Mammary epithelial cell (primary cell): ENCODE data around the gene TJAP1.
A peak's percentile ranks its signal among the peaks of the same experiment; 100 is the strongest.

ENCODE experiments used
- EZH2 ChIP-seq: IDR thresholded peaks from 2 replicates; pipeline ENCODE4 v1.6.1; 2012; ENCODE audit warnings: low read length, inconsistent platforms, borderline replicate concordance
- TF ChIP-seq, protein P1 (sequence below), 2 donors: IDR thresholded peaks in 1 of 2; conservative IDR thresholded peaks in 1 of 2; 2 replicates each; pipeline ENCODE4 v1.5.1; 2011 to 2012; ENCODE audit warnings: inconsistent platforms in 2 of 2, low read length in 2 of 2, mild to moderate bottlenecking in 2 of 2, control low read depth in 1 of 2, low read depth in 1 of 2; ENCODE audit not compliant: insufficient read depth in 1 of 2; ENCODE audit errors: extremely low read depth in 1 of 2

DNA sequence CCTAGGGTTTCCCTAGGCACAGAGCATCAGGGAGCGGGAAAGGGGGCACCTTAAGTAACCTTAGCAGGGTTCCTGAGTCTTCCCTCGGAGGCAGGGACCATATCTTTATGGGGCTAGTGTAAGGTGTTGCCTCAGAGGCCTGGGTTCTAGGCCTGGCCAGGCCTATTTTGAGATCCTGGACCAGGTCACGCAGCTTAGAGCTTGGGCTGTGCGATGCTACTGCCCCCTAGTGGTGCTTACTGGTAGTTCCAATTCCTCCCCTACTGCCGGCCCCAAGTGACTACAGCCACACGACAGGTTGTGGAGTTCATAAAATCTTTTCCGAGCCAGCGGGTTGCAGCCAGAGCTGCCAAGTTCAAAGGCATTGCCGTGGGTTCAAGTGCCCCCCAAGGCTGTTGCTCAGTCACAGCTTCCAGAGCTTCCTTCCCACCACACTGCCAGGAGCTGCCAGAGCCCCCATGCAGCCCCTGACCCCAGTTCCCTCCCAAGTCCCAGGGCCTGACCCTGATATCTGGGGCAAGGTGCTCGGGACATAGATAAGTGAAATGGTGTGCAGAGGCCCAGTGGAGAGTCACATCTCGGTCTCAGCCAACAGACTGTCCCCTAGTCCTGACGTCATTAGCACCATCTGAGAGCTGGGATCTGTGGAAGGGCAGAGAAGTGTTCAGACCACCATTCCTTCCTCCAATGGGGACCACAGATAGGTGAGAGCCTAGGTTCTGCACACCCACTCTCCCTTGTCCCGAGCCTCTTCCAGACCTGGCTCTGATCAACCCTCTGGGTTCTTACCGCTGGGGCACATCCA, 29.5 kb downstream of the TJAP1 start:
- TF ChIP-seq, protein P1, sequence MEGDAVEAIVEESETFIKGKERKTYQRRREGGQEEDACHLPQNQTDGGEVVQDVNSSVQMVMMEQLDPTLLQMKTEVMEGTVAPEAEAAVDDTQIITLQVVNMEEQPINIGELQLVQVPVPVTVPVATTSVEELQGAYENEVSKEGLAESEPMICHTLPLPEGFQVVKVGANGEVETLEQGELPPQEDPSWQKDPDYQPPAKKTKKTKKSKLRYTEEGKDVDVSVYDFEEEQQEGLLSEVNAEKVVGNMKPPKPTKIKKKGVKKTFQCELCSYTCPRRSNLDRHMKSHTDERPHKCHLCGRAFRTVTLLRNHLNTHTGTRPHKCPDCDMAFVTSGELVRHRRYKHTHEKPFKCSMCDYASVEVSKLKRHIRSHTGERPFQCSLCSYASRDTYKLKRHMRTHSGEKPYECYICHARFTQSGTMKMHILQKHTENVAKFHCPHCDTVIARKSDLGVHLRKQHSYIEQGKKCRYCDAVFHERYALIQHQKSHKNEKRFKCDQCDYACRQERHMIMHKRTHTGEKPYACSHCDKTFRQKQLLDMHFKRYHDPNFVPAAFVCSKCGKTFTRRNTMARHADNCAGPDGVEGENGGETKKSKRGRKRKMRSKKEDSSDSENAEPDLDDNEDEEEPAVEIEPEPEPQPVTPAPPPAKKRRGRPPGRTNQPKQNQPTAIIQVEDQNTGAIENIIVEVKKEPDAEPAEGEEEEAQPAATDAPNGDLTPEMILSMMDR (conservative IDR thresholded peaks at IDR 0.05 in 1 of 2, IDR thresholded peaks at IDR 0.05 in 1 of 2; ENCODE audit: extremely low read depth in 1 of 2, insufficient read depth in 1 of 2, low read depth in 1 of 2, low read length in 2 of 2), result peak; percentile 91 to 92
- no peak for TF ChIP-seq EZH2
